Measurements from ENCODE around the gene ERG28.

DNA sequence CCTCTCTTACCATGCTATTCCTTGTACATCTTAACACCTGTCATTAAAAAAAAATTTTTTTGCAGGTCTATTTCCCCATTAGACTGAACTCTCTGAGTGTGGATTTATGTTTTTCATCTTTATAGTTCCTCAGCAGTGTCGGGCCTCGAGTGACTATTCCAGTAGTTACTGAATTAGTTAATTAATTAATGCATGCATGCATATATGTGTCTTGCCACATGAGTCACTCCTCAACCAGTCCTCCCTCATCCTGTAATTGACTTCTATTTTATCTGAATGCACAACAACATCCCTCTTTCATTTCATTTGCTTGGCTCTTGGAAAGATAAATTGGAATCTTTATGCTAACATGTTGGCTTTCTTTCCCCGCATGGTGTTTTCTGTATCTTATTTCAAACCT is 35.6 kb downstream of the ERG28 start:
- TF ChIP-seq, protein P1, sequence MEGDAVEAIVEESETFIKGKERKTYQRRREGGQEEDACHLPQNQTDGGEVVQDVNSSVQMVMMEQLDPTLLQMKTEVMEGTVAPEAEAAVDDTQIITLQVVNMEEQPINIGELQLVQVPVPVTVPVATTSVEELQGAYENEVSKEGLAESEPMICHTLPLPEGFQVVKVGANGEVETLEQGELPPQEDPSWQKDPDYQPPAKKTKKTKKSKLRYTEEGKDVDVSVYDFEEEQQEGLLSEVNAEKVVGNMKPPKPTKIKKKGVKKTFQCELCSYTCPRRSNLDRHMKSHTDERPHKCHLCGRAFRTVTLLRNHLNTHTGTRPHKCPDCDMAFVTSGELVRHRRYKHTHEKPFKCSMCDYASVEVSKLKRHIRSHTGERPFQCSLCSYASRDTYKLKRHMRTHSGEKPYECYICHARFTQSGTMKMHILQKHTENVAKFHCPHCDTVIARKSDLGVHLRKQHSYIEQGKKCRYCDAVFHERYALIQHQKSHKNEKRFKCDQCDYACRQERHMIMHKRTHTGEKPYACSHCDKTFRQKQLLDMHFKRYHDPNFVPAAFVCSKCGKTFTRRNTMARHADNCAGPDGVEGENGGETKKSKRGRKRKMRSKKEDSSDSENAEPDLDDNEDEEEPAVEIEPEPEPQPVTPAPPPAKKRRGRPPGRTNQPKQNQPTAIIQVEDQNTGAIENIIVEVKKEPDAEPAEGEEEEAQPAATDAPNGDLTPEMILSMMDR (IDR thresholded peaks at IDR 0.05), result no peak
- TF ChIP-seq ZFX (IDR thresholded peaks at IDR 0.05; ENCODE audit: borderline replicate concordance), result no peak
